ENCODE measurements around the gene TLN1.

TLN1 gene

DNA sequence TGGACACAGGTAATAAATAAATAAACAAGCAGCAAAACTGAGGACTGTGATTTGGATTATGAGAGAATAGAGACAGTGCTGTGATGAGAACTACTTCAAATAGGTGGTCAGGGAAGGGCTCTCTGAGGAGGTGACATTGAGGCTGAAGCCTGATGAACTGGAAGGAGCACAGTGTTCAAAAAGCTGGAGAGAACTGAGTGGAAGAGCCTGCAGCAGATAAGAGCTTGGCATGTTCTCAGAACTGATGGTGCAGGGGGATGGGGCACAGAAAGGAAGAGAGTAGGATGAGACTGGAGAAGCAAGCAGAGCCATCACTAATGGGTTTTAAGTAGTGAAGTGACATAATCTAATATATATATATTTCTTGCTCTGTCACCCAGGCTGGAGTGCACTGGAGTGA lies 31.1 kb downstream of the TLN1 start:
- no peak for DNase-seq

DNA sequence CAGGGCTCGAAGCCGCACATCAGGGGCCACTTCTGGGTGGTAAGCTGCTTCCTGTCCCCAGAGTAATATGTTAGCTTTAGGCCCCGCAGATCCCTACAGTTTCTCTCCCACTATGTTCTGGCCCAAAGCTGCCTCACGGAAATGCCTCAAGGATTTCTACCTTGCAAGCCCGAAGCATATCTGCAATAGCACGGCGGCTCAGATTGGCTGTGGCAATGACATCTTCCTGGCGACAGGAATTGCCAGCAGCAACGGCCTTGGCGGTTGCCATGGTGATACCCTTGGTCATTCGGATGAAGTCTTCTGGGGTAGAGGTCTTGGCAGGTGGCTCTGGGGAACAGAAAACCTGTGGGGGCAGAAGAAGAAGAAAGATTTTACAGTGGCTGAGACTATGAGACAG lies 32.0 kb downstream of the TLN1 start:
- no peak for DNase-seq

DNA sequence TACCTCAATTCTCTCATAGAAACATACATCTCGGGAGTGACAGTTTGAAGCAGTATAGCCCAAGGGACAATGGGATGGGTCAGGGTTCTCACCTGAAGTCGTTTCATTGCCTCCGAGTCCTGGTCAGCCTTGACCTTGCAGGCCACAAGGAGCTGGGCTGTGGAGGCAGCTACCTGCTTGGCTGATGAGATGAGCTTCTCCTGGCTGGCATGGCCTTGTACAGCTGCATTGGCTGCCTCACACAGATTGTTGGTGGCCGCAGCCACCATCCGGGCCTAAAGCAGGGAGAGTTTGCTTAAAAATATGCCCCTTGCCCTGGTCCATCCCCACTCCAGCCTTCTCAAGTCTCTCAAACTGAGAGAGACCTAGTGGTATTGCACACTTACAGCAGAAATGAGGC lies 33.8 kb downstream of the TLN1 start:
- no peak for DNase-seq

DNA sequence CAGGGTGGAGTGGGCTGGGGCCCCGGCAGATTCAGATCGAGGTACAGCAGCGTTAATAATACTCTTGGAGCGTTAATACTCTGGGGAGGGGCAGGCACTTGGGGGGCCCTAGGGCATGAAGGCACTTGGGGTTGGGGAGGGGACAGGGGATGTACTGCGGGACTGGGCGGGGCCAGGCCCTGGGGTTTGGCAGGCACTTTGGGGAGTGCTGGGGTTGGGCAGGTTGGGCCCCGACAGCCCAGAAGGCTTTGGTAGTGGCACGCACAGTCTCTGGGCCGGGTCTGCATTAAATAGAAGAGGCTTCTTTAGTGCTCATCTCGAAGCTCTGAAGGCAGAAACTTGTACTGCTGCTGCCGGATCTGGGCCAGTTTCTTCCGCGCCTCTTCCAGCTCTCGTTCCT lies 34.5 kb downstream of the TLN1 start:
- DNase-seq, result no peak

DNA sequence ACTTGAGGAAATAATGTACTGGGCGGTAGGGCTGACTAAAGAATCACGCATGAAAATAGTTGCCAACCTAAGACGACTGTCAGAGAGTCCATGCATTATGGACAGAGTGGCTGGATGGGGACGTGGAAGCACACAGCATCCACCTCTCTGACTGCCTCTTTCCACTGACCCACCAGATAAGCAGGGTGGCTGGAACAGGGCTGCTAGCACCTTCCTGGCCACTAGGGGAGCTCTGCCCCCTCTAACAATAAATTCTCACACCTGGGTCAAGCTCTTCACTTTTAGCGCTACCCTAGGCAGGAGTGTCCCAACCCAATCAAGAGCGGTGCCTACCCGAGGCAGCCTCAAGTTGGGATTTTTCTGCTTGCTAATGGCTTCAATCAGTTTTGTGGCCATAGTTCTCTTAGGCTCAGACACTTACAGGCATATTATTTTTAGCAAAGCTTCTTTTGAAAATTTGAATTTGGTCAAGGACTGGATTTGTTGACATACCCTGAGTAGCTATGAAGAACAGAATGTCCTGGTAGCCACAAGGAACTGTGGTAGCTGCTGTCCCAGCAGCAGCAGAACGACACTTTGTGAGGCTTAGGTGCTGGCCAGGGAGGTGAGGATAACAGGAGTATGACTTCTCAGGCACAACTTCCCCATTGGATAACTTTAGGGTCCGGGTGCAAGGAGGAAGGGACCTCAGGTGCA lies 35.3 kb downstream of the TLN1 start:
- no peak for DNase-seq

DNA sequence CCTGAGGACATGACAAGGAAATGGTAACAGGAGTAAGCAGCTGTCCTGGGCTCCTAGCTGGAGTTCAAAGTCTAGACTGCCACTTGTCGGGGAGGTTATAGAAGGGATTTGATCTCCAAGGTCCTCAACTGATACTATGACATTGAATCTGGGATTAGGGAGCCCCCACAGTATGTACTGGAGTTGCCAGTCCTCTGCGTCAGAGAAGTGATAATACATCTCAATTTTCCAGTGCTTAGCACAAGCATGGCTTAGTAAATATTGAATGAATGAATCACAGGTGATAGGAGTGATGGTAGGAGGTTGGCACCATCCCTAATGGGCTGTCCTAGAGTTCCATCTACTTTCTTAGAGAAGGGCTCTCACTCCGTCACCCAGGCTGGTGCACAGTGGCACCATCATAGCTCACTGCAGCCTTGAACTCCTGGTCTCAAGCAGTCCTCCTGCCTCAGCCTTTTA lies 36.0 kb downstream of the TLN1 start:
- DNase-seq, result no peak

DNA sequence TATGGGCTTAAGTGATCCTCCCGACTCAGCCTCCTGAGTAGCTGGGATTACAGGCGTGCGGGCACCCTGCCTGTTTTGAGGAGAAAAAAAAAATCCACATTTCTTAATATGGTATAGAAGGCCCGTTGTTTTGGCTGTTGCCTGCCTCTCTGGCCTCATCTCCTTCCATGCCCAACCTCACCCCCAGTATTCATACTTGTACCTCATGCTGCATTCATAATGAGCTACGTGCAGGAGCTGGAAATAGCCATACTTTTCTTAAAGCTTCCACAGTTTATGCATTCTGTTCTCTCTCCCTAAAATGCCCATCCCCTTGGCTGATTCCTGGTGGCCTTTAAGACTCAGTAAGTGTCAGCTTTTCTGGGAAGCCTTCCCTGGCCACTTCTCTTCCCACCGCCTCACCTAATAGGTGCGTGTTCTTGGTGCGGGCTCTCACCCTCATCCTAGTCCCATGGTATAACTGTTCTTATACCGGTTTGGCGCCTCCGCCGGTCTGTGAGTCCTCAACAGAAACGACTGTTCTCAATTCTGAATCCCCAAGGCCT lies 40.2 kb downstream of the TLN1 start:
- no peak for DNase-seq

DNA sequence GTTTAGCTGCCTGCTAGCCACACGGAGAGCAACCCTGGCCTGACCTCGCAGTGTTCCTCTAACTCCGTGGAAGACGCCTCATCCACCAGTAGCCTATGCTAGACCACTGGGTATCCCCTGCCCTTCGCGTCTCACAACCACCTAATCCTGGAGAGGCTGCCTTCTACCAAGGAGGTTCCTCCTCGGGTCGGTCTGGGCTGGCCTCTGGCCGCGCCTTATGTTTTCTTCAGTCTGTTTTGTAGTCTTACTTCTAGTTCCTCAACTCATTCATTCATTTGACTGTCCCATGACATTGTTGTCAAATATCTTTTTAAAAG lies 40.7 kb downstream of the TLN1 start:
- DNase-seq, result no peak

DNA sequence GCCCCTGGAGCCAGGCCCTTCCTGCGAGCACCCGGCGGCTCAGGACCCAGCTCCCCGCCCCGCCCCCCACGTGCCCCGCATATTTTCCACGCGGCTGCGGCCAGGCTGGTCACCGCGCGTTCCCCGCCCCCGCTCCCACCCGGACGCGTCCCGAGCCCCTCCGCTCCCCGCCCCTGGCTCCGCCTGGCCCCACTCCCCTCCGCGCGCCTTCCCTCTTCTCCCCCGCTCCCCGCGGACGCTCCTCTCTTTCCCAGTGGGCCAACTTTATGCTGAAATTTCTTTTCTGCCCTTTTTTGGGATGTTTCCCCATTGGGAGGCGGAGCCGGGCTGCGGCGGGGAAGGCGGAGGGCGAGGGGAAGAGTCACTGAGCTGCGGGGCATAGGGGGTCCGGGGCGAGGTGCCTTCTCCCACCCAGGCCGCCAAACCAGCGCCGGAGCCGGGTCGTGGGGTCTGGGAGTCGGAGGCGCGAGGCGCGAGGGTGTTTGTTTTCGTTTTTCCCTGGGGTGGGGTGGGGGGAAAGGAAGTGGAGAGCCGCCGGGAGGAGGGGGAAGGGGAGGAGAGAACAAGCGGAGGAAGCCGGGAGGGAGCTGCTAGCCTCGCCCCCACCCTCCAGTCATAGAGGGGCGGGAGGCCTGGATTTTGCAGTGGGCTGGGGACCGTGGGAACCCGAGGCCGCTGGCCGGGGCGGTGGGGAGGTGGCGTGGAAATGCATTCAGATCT lies 41.2 kb downstream of the TLN1 start:
- no peak for DNase-seq

DNA sequence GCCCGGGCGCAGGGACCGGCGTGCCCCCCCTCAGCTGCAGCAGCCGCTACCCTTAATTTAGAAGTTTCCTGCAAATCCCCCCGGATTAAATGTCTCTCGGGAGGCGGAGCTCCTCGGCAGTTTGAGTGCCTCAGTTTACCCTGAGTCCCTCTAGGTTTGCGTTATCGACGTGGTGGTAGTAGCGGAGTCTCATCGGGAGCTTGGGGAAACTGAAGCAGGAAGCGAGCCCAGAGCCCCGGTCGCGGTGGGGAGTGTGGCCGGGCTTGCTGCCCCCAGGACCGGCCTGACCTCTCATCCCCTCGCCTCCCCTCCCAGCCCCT lies 41.7 kb downstream of the TLN1 start:
- DNase-seq, result no peak

DNA sequence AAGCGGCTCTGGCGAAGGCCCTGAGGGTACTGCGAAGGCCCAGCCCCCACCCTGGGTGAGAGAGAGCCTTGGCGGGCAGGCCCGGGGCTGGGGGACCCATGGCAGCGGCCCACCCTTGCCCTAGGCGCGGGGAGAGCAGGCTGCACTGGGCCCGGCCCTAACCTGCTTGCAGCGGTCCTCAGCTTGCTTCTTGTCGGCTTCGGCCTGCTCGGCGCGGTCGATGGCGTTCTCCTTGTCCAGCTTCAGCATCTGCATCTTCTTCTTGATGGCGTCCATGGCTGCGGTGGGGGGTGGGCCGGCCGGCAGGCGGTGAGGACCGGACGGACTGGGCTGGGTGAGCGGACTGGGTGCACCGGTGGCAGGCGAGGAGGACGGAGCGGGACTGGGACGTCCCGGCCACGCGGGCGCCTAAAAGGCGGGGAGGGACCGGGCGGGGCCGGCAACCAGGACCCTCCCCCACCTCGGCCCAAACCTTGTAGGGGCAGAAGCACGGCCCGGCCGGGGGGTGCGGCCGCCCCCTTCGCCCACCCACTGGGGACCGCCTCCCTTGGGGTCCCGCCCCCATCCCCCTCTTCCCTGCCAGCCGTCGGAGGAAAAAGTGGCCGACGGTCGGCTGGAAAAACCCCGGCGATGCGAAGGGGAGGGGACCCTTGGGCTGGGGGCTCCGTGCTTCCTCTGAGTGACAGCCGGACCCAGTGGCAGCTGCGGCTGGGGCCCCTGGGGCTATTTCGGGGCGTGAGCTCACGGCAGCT lies 42.3 kb downstream of the TLN1 start, which contains the start of gene TPM2:
TPM2 (minus strand) TSS at position 384 of the 752 bp plus-strand sequence; CDS start at position 276, 108 bp downstream.
- no peak for DNase-seq

DNA sequence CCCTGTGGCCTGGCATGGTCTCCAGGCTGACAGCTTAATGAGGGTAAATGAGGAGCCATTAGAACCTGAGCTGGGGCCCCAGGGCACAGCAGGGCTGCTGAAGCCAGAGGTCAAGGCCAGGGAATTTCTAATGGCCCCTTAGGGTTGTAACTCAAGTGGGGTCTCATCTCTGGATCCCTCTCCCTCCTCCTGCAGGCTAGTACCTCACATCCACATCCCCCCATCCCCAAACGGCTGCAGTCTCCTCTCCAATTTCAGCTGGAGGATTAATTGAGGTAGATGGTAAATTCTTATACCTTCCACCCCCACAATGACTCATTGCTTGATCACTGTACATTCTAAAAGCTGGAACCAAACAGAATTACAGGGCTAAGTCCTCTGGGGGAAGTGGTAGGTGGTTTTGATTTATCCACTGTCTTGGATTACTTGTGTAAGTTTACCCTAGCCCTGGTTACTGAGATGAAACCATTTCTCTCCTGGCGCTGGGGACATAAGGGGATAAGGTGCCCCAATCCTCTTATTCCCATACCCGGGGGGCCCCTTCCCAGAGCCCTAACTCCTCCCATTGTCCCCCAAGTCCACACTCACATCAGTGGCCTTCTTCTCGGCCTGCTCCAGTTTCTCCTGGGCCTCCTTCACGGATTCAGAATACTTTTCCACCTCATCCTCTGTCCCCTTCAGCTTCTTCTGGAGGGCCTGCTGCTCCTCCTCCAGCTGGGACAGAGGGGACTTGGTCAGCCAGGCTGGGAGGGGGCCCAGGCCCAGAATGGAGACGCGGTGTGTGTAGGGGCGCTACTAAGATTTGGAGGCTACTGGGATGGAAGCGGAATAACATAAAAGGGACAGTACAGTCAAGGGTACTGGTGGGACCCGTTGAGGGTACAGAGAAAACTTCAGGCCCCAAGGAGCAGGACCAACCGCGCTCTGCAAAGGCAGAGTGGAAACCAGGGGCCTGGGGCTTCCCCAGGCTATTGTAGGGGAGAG lies 43.1 kb downstream of the TLN1 start:
- DNase-seq, result no peak

DNA sequence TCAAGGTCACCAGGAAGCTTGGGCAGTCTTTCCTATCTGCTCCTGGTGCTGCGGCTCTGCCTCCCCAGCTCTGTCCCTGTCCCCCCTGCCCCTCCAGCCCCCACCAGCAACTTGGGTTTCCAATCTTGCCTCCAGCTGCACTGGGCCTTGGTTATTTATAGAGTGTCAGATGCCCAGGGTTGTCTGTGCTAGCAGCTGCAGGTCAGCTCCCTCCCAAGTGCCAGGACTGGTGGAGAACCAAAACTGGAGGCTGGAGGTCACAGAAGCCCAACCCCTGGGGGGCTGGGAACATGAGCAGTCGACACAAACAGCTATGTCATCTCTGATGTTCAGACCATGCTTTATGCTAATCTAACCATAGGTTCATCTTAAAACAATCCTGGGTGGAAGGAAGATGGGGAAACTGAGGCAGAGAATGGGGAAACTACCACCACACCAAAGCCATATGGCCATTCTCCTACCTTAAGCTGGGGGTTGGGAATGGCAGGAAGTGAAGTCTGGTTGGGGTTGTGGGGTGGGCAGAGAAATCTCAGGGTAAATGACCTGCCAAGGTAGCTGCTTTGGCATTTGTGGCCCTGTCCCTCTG lies 43.9 kb downstream of the TLN1 start:
- DNase-seq, result no peak

DNA sequence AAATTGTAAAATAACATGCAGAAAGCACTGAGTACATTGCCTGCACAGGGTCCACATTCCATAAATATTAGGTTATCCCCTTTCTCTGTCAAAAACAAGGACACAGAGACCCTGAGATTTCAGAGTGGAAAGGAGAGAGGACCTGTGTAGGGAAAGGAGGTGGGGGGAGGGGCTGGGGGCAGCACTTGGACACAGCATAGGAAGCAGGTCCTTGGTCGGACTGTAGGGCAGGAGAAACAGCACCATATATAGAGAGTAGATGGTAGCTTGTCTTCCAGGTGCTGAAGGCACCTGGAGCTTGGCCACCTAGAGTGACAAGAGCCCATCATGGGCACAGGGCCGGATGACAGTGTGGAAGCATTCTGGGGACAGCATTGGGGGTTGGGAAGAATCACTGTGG lies 44.7 kb downstream of the TLN1 start:
- DNase-seq, result no peak

DNA sequence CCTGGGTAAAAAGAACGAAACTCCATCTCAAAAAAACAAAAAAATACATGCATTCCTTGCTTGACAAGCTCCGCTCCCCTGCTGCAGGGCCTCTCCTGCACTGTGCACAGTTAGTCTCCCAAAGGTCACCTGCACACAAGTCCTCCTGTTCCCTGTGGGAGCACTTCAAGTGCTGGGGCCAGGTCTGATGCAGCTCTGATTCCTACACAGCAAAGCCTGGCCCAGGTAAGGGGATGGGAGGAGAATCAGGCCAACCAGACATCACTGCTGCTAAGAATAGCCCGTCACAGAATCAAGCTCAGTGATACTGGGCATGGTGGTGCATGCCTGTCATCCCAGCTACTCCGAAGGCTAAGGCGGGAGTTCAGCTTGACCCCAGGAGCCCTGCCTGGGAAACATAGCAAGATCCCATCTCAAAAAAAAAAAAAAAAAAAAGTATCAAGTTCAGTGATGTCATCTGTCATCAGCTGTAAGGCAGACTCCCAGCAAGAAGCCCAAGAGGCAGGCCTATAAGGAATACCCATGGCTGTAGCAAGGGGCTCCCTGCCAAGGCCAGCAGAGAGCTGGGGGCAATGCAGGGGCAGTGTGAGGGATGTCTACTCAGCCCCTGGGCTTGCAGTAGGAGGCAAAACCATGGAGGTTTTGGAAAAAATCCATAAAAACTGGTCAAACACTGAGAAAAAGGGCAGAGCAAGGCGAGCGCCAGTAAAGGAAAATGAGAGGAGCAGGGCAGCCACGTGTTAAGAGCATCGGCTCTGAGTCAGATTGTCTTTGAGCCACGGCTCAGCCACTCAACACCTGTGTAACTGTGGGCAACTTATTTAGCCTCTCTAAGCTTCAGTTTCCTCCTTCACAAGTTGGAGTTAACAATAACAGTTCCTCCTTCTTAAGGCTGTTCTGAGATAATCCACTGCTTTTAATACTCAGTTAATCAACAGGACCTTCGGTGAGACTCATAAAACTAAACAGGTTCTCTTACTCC lies 45.5 kb downstream of the TLN1 start:
- DNase-seq, result no peak

DNA sequence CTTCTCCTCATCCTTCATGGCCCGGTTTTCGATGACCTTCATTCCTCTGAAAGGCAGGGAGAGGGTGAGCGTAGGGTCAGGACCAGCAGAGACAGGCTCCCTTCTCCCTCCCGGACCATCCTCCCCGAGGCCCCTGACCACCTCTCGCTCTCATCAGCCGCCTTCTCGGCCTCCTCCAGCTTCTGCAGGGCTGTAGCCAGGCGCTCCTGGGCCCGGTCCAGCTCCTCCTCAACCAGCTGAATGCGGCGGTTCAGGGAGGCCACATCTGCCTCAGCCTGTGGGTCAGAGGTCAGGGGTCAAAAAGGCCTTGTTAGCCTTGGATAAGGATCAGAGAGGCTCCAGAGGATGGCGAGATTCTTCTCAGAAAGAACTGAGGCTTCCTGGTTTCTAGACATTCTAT lies 46.5 kb downstream of the TLN1 start:
- DNase-seq, result no peak

DNA sequence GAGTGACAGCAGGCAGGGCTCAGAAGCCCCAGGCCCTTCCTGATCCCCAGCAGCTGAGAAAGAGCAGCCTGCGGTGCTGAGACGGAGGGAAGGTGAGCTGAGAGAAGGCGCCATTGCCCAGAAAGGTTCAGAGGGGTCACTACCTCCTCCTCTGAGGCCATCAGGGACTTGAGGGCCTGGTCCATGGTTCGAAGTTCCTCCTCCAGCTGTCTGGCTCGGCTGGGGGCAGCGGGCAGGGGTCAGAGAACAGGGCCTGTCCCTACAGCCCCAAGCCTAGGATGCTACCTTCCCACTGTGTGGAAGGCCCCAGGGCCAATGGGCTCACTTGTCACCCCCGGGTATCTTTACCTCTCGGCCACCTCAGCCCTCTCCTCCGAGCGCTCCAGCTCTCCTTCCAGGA lies 47.1 kb downstream of the TLN1 start:
- no peak for DNase-seq

DNA sequence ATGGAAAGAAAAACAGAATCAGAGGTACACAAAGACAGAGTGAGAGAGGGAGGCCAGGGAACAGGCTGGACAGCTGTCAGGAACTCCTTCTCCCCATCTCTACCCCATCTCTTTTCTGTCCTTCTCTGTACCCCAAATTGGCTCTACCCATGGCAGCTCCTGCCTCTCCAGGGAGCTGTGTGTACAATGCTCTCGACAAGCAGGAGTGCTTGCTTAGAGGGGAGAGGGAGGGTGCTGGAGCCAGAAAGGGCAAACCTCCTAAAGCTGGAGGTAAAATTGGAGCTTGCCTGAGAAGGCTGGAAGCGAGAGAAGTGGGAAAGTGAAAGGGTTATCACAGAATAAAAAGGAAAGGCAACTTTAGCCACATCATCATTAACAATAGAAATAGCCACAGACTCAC lies 48.7 kb downstream of the TLN1 start:
- no peak for DNase-seq

DNA sequence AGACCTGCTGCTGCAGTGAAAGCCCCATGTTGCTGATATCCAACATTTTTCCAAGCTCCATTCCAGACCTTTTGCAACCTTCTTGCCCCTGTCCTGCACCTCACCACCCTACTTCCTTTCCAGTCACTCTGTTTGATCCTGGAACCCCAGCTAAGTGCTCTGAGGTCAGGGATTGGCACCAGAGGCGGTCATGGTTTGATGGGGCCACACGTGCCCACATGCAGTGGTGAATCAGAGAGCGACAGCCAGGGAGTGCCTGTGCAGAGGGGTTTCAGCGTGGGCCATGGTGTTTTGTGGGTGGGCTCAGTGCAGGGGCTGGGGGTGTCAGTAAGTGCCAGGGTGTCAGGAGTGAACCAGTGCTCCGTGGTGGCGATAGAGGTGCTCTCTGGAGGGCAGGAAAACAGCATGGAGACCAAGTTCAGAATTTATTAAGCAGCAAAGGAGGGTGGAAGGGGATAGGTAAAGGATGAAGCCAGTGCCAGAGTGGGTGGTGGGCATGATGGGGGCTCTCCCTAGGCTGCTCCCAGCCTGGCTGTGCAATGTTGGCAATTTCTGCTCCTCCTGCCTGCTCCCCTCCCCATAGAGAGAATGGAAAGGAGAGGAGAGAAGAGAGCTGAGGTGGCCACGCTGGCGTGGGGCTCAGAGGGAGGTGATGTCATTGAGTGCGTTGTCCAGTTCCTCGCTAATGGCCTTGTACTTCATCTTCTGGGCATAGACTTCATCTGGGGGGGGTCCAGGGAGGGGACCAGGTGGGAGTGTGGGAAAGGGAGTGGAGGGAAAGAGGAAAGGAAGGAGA lies 49.3 kb downstream of the TLN1 start:
- no peak for DNase-seq

DNA sequence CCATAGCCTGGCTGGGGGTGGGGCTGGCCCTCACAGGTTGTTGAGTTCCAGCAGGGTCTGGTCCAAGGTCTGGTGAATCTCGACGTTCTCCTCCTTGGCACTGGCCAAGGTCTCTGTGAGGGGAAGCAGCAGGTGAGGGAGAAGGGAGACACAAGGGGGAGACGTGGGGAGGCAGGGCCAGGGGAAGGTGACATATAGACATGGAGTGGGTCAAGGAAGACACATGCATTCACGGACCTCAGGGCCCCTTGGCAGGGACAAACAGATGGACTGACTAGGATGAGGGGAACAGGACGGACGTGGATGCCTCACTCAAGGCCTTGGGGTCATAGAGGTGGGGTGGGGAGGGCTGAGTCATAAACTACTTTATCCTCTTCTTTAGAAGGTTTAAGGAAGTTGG lies 49.9 kb downstream of the TLN1 start:
- no peak for DNase-seq
